Daoy (cell line): Measurements from ENCODE around the gene LMBRD2. TPM values are rescaled to one million over a fixed set of nuclear protein-coding genes. Genes with fewer than 3 reads are reported as not detected.

ENCODE experiments used
- DNase-seq: peaks from one replicate; pipeline ENCODE4 v3.0.0-alpha.2; 2015; ENCODE audit warnings: low read depth
- total RNA-seq: library from RNA; depleted of rRNA; stranded (reverse); fragments of >200 nt; shearing (Covaris generic); gene quantifications from 2 replicates; pipeline ENCODE4 v1.2.3, GENCODE V29; 2014

LMBRD2 gene
- total RNA-seq, 1 experiment from 2014 or later: 6.1 TPM

GRCh38 chr5:36108758-36109460 lies 42.8 kb downstream of the LMBRD2 start:
- no peak for DNase-seq

DNA sequence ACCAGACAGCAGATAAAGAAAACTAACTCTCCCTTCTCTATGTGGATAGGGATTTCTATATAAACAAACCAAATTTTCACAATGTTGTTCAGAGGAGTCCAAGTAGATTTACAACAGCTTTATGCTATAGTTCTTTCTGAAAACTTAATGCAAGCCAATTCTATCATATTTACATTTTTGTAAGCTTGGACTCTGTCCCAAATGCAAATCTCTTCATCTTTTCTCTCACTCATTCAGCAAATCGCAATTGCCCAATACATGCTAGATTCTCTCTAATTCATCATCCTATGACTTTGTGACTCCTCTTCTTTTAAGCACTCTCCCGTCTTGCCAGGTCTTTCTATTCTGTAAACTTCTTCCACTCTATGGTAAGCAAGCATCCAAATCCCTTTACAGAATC lies 45.9 kb downstream of the LMBRD2 start:
- DNase-seq: no peak

GRCh38 chr5:36099748-36100147 lies 51.9 kb downstream of the LMBRD2 start:
- DNase-seq: no peak

DNA sequence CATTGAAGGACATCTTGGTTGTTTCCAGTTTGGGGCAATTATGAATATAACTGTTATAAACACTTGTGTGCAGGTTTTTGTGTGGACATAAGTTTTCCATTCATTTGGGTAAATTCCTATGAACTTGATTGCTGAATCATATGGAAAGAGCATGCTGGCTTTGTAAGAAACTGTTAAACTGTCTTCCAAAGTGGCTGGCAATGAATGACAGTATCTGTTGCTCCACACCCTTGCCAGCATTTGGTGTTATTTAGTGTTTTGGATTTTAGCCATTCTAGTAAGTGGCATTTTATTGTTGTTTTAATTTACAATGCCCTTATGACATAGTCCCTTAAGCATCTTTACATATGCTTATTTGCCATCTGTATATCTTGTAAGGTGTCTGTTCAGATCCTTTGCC lies 55.2 kb downstream of the LMBRD2 start:
- DNase-seq: no peak

DNA sequence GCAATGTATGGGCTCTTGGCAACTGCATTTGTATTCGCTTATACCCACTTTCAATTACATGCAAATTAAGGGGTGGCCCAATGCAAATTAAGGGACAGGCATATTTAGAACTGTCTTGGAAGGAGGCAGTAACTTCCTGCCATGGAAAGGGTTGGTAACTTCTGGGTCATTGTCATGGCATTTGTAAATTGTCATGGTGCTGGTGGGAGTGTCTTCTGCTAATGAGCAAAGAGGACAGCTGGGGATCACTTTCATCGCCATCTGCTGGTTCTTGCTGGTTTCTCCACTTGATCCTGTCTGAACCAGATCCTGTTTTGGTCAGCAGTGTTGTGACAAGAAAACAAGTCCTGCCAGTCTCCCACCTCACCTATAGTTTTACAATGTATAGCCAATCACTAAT lies 61.7 kb downstream of the LMBRD2 start:
- peak; percentile 6 for DNase-seq

GRCh38 chr5:36079200-36079781 lies 72.4 kb downstream of the LMBRD2 start:
- peak; percentile 37 for DNase-seq

DNA sequence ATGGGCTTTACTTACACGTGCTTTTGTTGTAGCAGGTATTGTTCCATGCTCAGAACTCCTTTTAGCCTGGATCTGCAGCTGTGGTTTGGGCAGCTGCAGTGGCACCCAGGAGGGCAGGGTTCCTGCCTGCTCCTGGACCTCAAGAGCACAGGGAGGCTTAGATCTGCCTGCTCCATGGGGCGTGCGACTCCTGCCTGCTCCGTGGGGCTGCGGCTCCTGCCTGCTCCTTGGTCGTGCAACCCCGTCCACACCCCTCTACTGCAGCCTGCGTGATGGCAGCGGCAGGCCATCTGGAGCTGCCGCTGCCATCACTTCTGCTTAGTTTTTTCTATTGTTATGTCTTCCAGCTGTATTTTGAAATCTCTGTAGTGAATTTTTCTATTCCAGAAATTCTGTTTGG lies 73.3 kb downstream of the LMBRD2 start:
- DNase-seq: no peak

GRCh38 chr5:36073595-36074216 lies 78.0 kb downstream of the LMBRD2 start:
- no peak for DNase-seq

GRCh38 chr5:36070687-36071571 lies 80.8 kb downstream of the LMBRD2 start:
- no peak for DNase-seq

DNA sequence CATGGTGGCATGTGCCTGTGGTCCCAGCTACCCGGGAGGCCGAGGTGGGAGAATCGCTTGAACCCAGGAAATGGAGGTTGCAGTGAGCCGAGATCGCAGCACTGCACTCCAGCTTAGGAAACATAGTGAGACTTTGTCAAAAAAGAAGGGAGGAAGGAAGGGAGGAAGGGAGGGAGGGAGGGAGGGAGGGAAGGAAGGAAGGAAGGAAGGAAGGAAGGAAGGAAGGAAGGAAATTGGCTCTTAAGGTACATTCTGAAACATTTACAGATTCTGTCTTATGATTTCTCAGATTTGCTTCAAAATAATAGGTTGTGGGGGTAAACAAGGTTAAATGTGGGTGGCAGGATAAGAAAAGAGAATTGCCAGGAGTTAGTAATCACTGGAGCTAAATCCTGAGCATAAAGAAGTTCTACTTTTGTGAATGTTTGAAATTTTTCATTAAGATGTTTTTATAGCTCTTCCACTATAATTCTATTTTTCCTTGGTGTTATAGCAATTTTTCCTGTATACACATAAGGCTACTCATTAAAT lies 82.9 kb downstream of the LMBRD2 start:
- no peak for DNase-seq

DNA sequence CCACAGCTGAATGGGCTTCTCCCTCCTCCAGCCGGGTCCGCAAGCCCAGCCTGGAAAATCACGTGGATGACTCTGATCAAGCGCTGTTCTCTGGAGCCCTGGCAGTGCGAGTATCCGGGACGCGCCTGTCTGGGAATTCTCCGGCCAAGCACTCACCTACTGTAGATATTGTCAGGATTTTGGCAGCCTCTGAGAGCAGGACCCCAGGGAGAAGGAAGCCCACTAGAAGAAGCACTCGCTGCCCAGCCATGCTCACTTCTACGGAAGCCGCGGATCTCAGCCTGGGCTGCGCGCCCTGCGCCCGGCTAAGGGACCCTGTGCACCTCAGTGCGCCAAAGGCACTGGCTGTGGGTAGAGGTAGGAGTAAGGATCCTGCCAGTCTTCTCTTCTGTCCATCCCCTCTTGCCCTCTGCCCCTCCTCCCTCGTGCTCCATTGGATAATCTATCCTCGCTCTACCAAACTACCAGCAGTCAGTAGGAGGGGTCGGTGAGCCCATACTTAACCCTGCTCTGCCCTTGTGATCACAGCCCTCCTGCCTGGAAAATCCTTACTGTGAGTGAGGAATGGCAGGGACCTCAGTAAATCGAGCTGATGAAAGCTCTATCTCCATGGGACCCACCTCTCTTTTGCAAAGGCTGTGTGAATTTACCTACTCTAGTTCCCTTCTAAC lies 85.0 kb downstream of the LMBRD2 start, which contains the start of gene UGT3A2:
TSS of gene UGT3A2 (minus strand) at position 343 of the 671 bp plus-strand sequence. CDS start at position 250, 93 bp downstream.
- DNase-seq: peak; percentile 19

DNA sequence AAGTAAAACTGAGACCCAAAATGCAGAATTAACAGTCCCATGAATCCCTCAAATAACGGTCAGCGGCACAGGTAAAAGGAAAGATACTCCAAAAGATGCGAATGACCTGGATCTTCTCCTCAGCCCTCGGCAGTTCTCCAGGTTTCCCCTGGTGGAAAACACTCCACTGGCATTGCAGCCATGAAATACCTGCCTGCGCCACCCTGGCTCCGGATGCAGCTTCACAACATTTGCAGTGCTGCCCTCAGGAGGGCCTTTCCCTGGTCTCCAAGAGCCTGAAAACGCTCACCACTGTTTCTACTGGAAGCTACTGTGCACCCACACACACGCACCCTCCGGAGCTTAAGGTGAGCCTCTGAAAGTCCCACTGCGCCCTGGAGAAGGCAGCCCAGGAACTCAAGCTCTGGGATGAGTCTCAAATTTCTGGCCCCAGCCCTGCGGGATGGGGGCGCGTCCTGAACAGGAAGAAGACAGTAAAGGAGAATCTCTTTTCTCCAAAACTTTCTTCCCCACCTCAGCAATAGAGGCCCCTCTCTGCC lies 85.6 kb downstream of the LMBRD2 start:
- no peak for DNase-seq

GRCh38 chr5:36060420-36060887 lies 91.2 kb downstream of the LMBRD2 start:
- no peak for DNase-seq

- DNase-seq: no peak
These were observed 91.9 kb downstream of the LMBRD2 start for GRCh38 chr5:36059571-36060419.

GRCh38 chr5:36058776-36059175 lies 92.9 kb downstream of the LMBRD2 start:
- no peak for DNase-seq

DNA sequence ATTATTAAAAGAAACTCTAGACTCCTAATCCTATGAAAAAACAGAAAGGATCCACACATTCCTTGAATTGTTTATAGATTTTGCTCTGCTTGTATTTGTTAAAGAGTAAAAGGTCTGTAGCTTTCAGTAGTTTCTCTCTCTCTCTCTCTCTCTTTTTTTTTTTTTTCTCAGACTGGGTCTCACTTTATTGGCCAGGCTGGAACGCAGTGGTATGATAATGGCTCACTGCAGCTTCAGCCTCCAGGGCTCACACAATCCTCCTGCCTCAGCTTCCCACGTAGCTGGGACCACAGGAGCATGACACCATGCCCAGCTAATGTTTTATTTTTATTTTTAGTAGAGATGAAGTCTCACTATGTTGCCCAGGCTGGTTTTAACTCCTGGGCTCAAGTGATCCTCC lies 94.3 kb downstream of the LMBRD2 start:
- DNase-seq: no peak

DNA sequence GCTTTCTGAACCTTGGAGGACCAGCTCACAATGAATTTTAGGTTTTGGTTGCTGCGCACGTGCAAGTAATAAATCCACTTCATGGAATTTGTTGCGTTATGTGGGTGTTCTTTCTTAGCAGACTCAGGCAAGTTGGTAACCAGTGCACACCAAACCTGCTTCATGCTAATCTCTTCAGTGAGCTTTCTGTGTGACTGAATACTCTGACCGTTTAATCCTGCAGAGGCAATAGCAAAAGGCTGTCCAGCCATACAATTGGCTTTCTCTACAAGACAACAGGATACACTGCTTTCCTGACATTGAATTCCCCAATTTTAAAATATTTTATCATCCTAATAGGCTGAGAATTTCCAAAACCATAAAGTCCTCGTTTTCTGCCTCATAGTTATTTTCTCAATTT lies 95.3 kb downstream of the LMBRD2 start:
- DNase-seq: no peak

DNA sequence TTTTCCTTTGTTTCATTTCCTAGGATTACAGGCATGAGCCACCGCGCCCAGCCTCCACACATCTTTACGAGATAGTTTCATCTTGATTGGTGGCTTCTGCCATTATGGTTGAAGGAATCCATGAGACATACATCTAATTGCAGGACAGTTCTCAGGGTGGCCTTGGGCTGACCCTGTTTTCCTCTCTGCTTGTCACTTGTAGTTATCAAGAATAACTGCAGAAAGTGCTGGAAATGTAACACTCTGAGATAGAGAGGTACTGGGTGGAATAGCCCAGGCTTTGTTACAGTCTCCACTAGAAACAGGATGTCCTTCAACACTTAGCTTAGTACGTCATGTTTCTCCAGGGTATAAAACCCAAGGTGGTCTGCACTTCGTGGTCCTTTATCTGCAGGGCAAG lies 95.7 kb downstream of the LMBRD2 start:
- no peak for DNase-seq

DNA sequence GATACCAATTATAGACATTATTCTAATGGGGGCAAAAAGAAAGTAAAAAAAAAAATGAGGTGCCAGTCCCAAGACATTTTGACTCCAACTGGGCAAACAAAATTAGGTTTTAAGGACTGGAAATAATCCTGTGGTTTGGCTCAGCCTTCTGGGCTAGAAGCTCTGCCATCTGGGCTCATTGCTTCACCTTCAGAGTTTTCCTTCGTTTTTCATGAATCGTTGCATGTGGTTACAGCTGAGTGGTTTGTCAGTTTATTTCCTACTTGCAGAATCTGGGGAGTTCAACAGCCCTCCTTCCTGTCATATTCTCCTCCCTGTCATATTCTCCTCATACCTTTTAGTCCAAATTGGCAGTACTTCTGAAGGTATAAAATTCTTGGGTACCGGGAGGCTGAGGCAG lies 97.0 kb downstream of the LMBRD2 start:
- no peak for DNase-seq

DNA sequence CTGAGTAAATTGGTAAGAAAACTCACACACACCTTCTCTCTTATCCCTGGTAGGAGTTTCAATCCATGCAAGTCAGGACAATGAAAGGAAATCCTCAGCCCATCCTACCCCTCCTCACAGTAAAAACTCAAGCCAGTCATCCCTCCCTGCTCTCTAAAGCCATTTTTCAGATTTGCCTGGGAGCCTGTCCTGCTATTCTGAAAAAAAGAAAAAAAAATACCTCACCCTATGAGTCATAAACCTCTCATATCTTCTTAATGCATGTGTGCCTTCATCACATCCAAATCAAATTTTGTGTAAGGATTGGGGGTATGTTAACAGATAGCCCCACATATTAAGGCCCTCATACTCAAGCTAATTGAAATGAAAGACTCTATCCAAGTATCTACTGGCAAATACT lies 99.1 kb downstream of the LMBRD2 start:
- DNase-seq: no peak
